H1 (cell line): ENCODE data around the gene PATJ. TPM values are rescaled to one million over a fixed set of nuclear protein-coding genes. Genes with fewer than 3 reads are reported as not detected.

Experiments
- CTCF ChIA-PET: fragments of 300-600 bp; sonication (Branson Sonifier 250); formaldehyde crosslinking; loops from one replicate; lab custom pipeline; 2021; ENCODE audit not compliant: partially characterized antibody; lab: Charles Lee
- POLR2A ChIA-PET: fragments of 300-600 bp; sonication (Branson Sonifier 250); formaldehyde crosslinking; loops from one replicate; lab custom pipeline; 2021; ENCODE audit warnings: inconsistent platforms; ENCODE audit not compliant: partially characterized antibody; lab: Charles Lee
- DNase-seq, 2 experiments: peaks; one replicate each; pipeline versions ENCODE4 v3.0.0 to v3.0.0-alpha.2; 2010 to 2022; ENCODE audit warnings: low spot score in 2 of 2, low read depth in 1 of 2, mixed read lengths in 1 of 2
- FAIRE-seq: peaks from 2 replicates; lab custom pipeline; 2011; peaks lifted over from hg19 to GRCh38; lab: Jason Lieb, UNC
- H2AFZ ChIP-seq: 2 replicates; pipeline ENCODE4 v1.8.1; 2012; ENCODE audit warnings: low read length, inconsistent platforms
- H2AK5ac ChIP-seq: 2 replicates; pipeline ENCODE4 v1.6.1; 2013; ENCODE audit warnings: low read depth, low read length
- H2BK120ac ChIP-seq: replicated peaks from 2 replicates; pipeline ENCODE3; 2013; ENCODE audit warnings: low read depth, low read length, inconsistent platforms
- H2BK12ac ChIP-seq: 2 replicates; pipeline ENCODE4 v1.6.1; 2013; ENCODE audit warnings: low read depth, low read length
- H2BK15ac ChIP-seq: 2 replicates; pipeline ENCODE4 v1.6.1; 2013; ENCODE audit warnings: low read length
- H2BK20ac ChIP-seq: 2 replicates; pipeline ENCODE4 v1.6.1; 2013; ENCODE audit warnings: low read length
- H2BK5ac ChIP-seq: 2 replicates; pipeline ENCODE4 v1.6.1; 2013; ENCODE audit warnings: low read depth, low read length
- H3K14ac ChIP-seq: 2 replicates; pipeline ENCODE4 v1.6.1; 2013; ENCODE audit warnings: inconsistent platforms; ENCODE audit not compliant: insufficient read length
- H3K18ac ChIP-seq: 2 replicates; pipeline ENCODE4 v1.6.1; 2013; ENCODE audit warnings: low read length; ENCODE audit errors: extremely low read depth
- H3K23ac ChIP-seq: 2 replicates; pipeline ENCODE4 v1.6.1; 2013; ENCODE audit warnings: inconsistent platforms; ENCODE audit not compliant: insufficient read length
- H3K23me2 ChIP-seq: 2 replicates; pipeline ENCODE4 v1.6.1; 2013; ENCODE audit warnings: low read depth, low read length
- H3K27ac ChIP-seq: 2 replicates; pipeline ENCODE4 v1.6.1; 2011; ENCODE audit warnings: low read depth, low read length, inconsistent platforms
- H3K27me3 ChIP-seq, 4 experiments: replicated peaks in 1 of 4; 1 replicate in 1 of 4; 2 replicates in 3 of 4; pipeline versions ENCODE4 v1.6.1 to v1.8.1; 2011 to 2013; ENCODE audit warnings: low read length in 3 of 4, mild to moderate bottlenecking in 3 of 4, inconsistent platforms in 2 of 4, mixed read lengths in 2 of 4, moderate library complexity in 1 of 4; ENCODE audit not compliant: control insufficient read depth in 3 of 4, insufficient read depth in 3 of 4; ENCODE audit errors: extremely low read depth in 1 of 4
- H3K36me3 ChIP-seq, 4 experiments: 2 replicates each; pipeline versions ENCODE4 v1.6.1 to v1.8.1; 2011 to 2013; ENCODE audit warnings: mild to moderate bottlenecking in 4 of 4, low read length in 3 of 4, moderate library complexity in 2 of 4, control low read depth in 1 of 4, inconsistent platforms in 1 of 4; ENCODE audit not compliant: insufficient read depth in 4 of 4, control insufficient read depth in 2 of 4
- H3K4ac ChIP-seq: replicated peaks from 2 replicates; pipeline ENCODE3; 2013; ENCODE audit warnings: low read length, low read depth, mixed read lengths, inconsistent platforms; ENCODE audit not compliant: insufficient read length
- H3K4me1 ChIP-seq, 4 experiments: replicated peaks in 1 of 4; 1 replicate in 1 of 4; 2 replicates in 3 of 4; pipeline versions ENCODE4 v1.6.1 to v1.8.1; 2011 to 2013; ENCODE audit warnings: low read length in 3 of 4, inconsistent platforms in 2 of 4, mixed read lengths in 1 of 4; ENCODE audit not compliant: insufficient read depth in 4 of 4, control insufficient read depth in 3 of 4
- H3K4me2 ChIP-seq, 2 experiments: 2 replicates each; pipeline versions ENCODE4 v1.6.1 to v1.8.1; 2011 to 2013; ENCODE audit warnings: low read depth in 2 of 2, low read length in 2 of 2, control low read depth in 1 of 2, inconsistent platforms in 1 of 2, mild to moderate bottlenecking in 1 of 2; ENCODE audit not compliant: insufficient read depth in 1 of 2
- H3K4me3 ChIP-seq, 4 experiments: fragments of 200-600, 300-600 bp in 1 of 4; sonication (generic), shearing (Covaris generic), sonication (Bioruptor Twin) in 1 of 4; 2 replicates each; pipeline versions ENCODE4 v1.5.1 to v1.8.1; 2011 to 2016; ENCODE audit warnings: low read length in 4 of 4, low read depth in 3 of 4, control low read depth in 2 of 4, inconsistent platforms in 2 of 4, mild to moderate bottlenecking in 2 of 4, mixed read lengths in 1 of 4, moderate library complexity in 1 of 4; ENCODE audit not compliant: insufficient read depth in 2 of 4; ENCODE audit errors: extremely low read depth in 1 of 4
- H3K56ac ChIP-seq: replicated peaks from 2 replicates; pipeline ENCODE3; 2013; ENCODE audit warnings: low read depth, mild to moderate bottlenecking, mixed read lengths, low read length, inconsistent platforms; ENCODE audit not compliant: insufficient read length
- H3K79me1 ChIP-seq: 2 replicates; pipeline ENCODE4 v1.6.1; 2013; ENCODE audit warnings: low read depth, low read length, control low read depth
- H3K79me2 ChIP-seq, 2 experiments: 2 replicates each; pipeline versions ENCODE4 v1.6.1 to v1.8.1; 2012 to 2013; ENCODE audit warnings: low read length in 2 of 2, mild to moderate bottlenecking in 2 of 2, inconsistent platforms in 1 of 2; ENCODE audit not compliant: insufficient read depth in 2 of 2, control insufficient read depth in 1 of 2
- H3K9ac ChIP-seq, 4 experiments: replicated peaks in 1 of 4; 1 replicate in 1 of 4; 2 replicates in 3 of 4; pipeline versions ENCODE4 v1.6.1 to v1.8.1; 2011 to 2013; ENCODE audit warnings: low read depth in 3 of 4, low read length in 3 of 4, control low read depth in 2 of 4, mild to moderate bottlenecking in 2 of 4, moderate library complexity in 2 of 4, inconsistent platforms in 1 of 4; ENCODE audit errors: extremely low read depth in 1 of 4
- H3K9me3 ChIP-seq, 2 experiments: 2 replicates each; pipeline versions ENCODE4 v1.6.1 to v1.8.1; 2012 to 2013; ENCODE audit warnings: mild to moderate bottlenecking in 2 of 2, moderate library complexity in 2 of 2, control low read depth in 1 of 2, inconsistent platforms in 1 of 2, low read depth in 1 of 2, low read length in 1 of 2, mixed read lengths in 1 of 2; ENCODE audit not compliant: insufficient read depth in 2 of 2
- H4K20me1 ChIP-seq, 2 experiments: replicated peaks in 1 of 2; 2 replicates each; pipeline versions ENCODE3 to v1.8.1; 2011 to 2013; ENCODE audit warnings: inconsistent platforms in 2 of 2, low read length in 2 of 2, mild to moderate bottlenecking in 1 of 2; ENCODE audit not compliant: insufficient read depth in 2 of 2, control insufficient read depth in 1 of 2
- H4K5ac ChIP-seq: 2 replicates; pipeline ENCODE4 v1.6.1; 2013; ENCODE audit warnings: low read length, low read depth, mixed read lengths, inconsistent platforms; ENCODE audit not compliant: insufficient read length
- H4K8ac ChIP-seq: 2 replicates; pipeline ENCODE4 v1.8.0; 2013; ENCODE audit warnings: mild to moderate bottlenecking, moderate library complexity, low read length, inconsistent platforms; ENCODE audit not compliant: insufficient read depth; ENCODE audit errors: extremely low read depth
- H4K91ac ChIP-seq: replicated peaks from 2 replicates; pipeline ENCODE3; 2013; ENCODE audit warnings: low read length, mixed read lengths, inconsistent platforms; ENCODE audit not compliant: insufficient read length
- ASH2L ChIP-seq: fragments of 200-600, 300-600 bp; sonication (generic); IDR thresholded peaks from one replicate; pipeline ENCODE4 v1.7.1; 2017; ENCODE audit warnings: low read length
- BRCA1 ChIP-seq: IDR thresholded peaks from 2 replicates; pipeline ENCODE4 v1.6.1; 2012; ENCODE audit warnings: low read depth, low read length, improper control_type of control experiment
- CREB1 ChIP-seq: IDR thresholded peaks from 2 replicates; pipeline ENCODE4 v1.6.1; 2012; ENCODE audit warnings: inconsistent platforms
- FOSL1 ChIP-seq: IDR thresholded peaks from 2 replicates; pipeline ENCODE4 v1.6.1; 2011; ENCODE audit warnings: mild to moderate bottlenecking, low read depth, low read length, moderate library complexity; ENCODE audit not compliant: insufficient read depth
- KDM4A ChIP-seq: IDR thresholded peaks from one replicate; pipeline ENCODE4 v1.7.1; 2012; ENCODE audit warnings: low read depth, mild to moderate bottlenecking, moderate library complexity, low read length, inconsistent platforms; ENCODE audit not compliant: severe bottlenecking
- MAFK ChIP-seq: IDR thresholded peaks from 2 replicates; pipeline ENCODE4 v1.6.1; 2012; ENCODE audit warnings: low read depth, mild to moderate bottlenecking, improper control_type of control experiment, low read length
- POLR2A ChIP-seq, 2 experiments: IDR thresholded peaks; 1 replicate in 1 of 2; 2 replicates in 1 of 2; pipeline ENCODE4 v1.6.1; 2011; ENCODE audit warnings: low read depth in 2 of 2, low read length in 2 of 2, mild to moderate bottlenecking in 2 of 2; ENCODE audit errors: control extremely low read depth in 1 of 2
- RBBP5 ChIP-seq: IDR thresholded peaks from 2 replicates; pipeline ENCODE4 v1.7.1; 2012; ENCODE audit warnings: low read depth, mild to moderate bottlenecking, inconsistent platforms, low read length, moderate library complexity, borderline replicate concordance
- RNF2 ChIP-seq: fragments of 200-900, 300-1000 bp; sonication (generic); IDR thresholded peaks from 2 replicates; pipeline ENCODE4 v1.7.1; 2016; ENCODE audit warnings: borderline replicate concordance, low read depth, mild to moderate bottlenecking, antibody characterized with exemption, low read length; ENCODE audit not compliant: poor library complexity, severe bottlenecking; ENCODE audit errors: missing control alignments
- RXRA ChIP-seq: IDR thresholded peaks from 2 replicates; pipeline ENCODE4 v1.6.1; 2011; ENCODE audit warnings: low read depth, mild to moderate bottlenecking, low read length, moderate library complexity; ENCODE audit not compliant: insufficient read depth
- SAP30 ChIP-seq: fragments of 300-600 bp; sonication (generic); IDR thresholded peaks from 2 replicates; pipeline ENCODE4 v1.7.1; 2012; ENCODE audit warnings: low read length, moderate library complexity, mild to moderate bottlenecking, inconsistent platforms; ENCODE audit not compliant: insufficient read depth, insufficient replicate concordance
- SP1 ChIP-seq: IDR thresholded peaks from 2 replicates; pipeline ENCODE4 v1.6.1; 2011; ENCODE audit warnings: low read depth, low read length
- SP4 ChIP-seq: IDR thresholded peaks from 2 replicates; pipeline ENCODE4 v1.6.1; 2012; ENCODE audit warnings: low read length, inconsistent platforms
- TCF12 ChIP-seq: IDR thresholded peaks from 2 replicates; pipeline ENCODE4 v1.6.1; 2011; ENCODE audit warnings: low read depth, mild to moderate bottlenecking, low read length
- WGBS, 2 experiments: shearing (Covaris generic) in 1 of 2; methylation state at CpG; one replicate each; pipeline versions ENCODE4 v1.1.6 to v1.1.7; 2013 to 2015; ENCODE audit warnings: low lambda C conversion rate in 2 of 2, mixed read lengths in 2 of 2, inconsistent platforms in 1 of 2, low coverage in 1 of 2, missing lambda C conversion rate in 1 of 2; ENCODE audit not compliant: insufficient replicate concordance in 2 of 2, insufficient coverage in 1 of 2, insufficient read length in 1 of 2; ENCODE audit errors: extremely low coverage in 1 of 2, missing lambda C conversion rate in 1 of 2; 5-methylcytosine and 5-hydroxymethylcytosine counted together
- polyA plus RNA-seq, 7 experiments: library from polyadenylated mRNA; depleted of rRNA in 3 of 7; stranded (reverse) in 5 of 7; unstranded in 2 of 7; fragments of >200 nt in 5 of 7; fragments of 200-250 nt in 2 of 7; gene quantifications; 1 replicate in 5 of 7; 2 replicates in 1 of 7; 4 replicates in 1 of 7; pipeline versions ENCODE4 v1.2.1 to v1.2.3, GENCODE V29; 2011 to 2013; ENCODE audit warnings: missing spikeins in 2 of 7, mixed read lengths in 2 of 7
- total RNA-seq: library from RNA; stranded (reverse); fragmentation: NEBNext Ultra II Directional; extraction: Animal tissue kit (Norgen Biotek cat#: 25700); gene quantifications from 2 replicates; pipeline ENCODE4 v1.2.1, GENCODE V29; 2021
- TF ChIP-seq, protein P1 (sequence below): IDR thresholded peaks from 2 replicates; pipeline ENCODE4 v1.6.1; 2011; ENCODE audit warnings: low read length, improper control_type of control experiment

Gene PATJ
- total and polyA plus RNA-seq, 2 of the 8 experiments (the other 6 are each of a cell fraction or from before 2014, with no cell fraction given) = 8.2 to 55.6 TPM

DNA sequence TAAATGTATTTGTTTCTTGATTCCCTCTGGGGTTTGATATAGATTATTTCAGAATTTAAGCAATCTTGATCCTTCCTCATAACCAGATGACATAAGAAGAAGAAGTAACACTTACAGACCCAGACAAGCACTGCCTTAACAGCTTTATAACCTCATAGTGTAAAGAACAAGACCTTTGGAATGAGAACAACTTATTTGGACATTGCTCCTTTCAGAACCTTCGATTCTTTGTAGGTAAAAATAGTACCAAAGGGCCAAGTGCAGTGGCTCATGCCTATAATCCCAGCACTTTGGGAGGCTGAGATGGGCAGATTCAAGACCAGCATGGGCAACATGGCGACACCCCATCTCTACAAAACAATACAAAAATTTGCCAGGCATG lies 32.4 kb upstream of the PATJ start:
- CTCF ChIA-PET = no interaction called here
- Histone ChIP-seq H4K5ac (no peak overlapping the region), H3K14ac (no peak overlapping the region), H2AFZ (no peak overlapping the region), H2BK5ac (no peak overlapping the region), H3K23me2 (no peaks in the 10 kb centered on the region; the same call in 1 of the 2 replicates), H3K9ac (no peak overlapping the region), H2BK12ac (no peak overlapping the region), H3K23ac (no peak overlapping the region), H2AK5ac (no peak overlapping the region), H3K4me1 (no peaks in the 10 kb centered on the region), H3K27me3 (no peaks in the 10 kb centered on the region), H3K9me3 (no peaks in the 10 kb centered on the region), H4K91ac (no peak overlapping the region), H3K4ac (no peak overlapping the region), H4K20me1 (peaks cover 0 to 1% of the 10 kb centered on the region in 2 experiments), H2BK20ac (no peak overlapping the region), H3K79me1 (no peaks in the 10 kb centered on the region), H3K27ac (no peak overlapping the region), H3K36me3 (peaks cover 0 to 35% (median 9%) of the 10 kb centered on the region in 4 experiments; a peak in 6 of 8 replicates), H3K18ac (no peak overlapping the region), H2BK120ac (no peak overlapping the region), H3K4me2 (no peak overlapping the region), H4K8ac (no peak overlapping the region), H3K4me3 (no peak overlapping the region), H2BK15ac (no peak overlapping the region), H3K56ac (no peak overlapping the region), H3K79me2 (no peaks in the 10 kb centered on the region)
- DNase-seq = no peak
- POLR2A ChIA-PET = no interaction called here
- 86% methylated on average over 2 of the region's 2 CpGs; no CpG with 5 or more reads in 1 of the 2 experiments for WGBS, 2 experiments
- no peak for FAIRE-seq
- TF ChIP-seq TCF12 (no peak), FOSL1 (no peak), SP1 (no peak), SP4 (no peak), MAFK (no peak), RNF2 (no peak), KDM4A (no peak), CREB1 (no peak), ASH2L (no peak), POLR2A (IDR thresholded peaks at IDR 0.05; ENCODE audit: control extremely low read depth in 1 of 2, low read depth in 2 of 2, low read length in 2 of 2) (no peak), BRCA1 (no peak), RXRA (no peak), RBBP5 (no peak), SAP30 (no peak)
- TF ChIP-seq, protein P1, sequence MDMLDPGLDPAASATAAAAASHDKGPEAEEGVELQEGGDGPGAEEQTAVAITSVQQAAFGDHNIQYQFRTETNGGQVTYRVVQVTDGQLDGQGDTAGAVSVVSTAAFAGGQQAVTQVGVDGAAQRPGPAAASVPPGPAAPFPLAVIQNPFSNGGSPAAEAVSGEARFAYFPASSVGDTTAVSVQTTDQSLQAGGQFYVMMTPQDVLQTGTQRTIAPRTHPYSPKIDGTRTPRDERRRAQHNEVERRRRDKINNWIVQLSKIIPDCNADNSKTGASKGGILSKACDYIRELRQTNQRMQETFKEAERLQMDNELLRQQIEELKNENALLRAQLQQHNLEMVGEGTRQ = no peak
